ENCODE results near the gene MMS22L. TPM values are rescaled to one million over a fixed set of nuclear protein-coding genes. Genes with fewer than 3 reads are reported as not detected.

MMS22L gene
- total and polyA plus RNA-seq, 2 of the 4 experiments (the other 2 are of a cell fraction) = 6.1 to 18.6 TPM

- ATAC-seq (ENCODE audit: low read depth) = no peak
- H4K91ac ChIP-seq (ENCODE audit: insufficient read depth, low read depth, low read length) = no peak overlapping the region
- H2BK5ac ChIP-seq (ENCODE audit: low read depth, low read length, poor library complexity, severe bottlenecking) = no peak overlapping the region
- no peaks in the 10 kb centered on the region for H3K79me1 ChIP-seq (ENCODE audit: low read depth in 1 of 2, low read length in 2 of 2)
- no peak overlapping the region for H2BK20ac ChIP-seq (ENCODE audit: low read depth, low read length)
- no peaks in the 10 kb centered on the region for H3K4me1 ChIP-seq (ENCODE audit: control insufficient read depth, insufficient read depth, low read length)
- no peaks in the 10 kb centered on the region for H3K9me1 ChIP-seq (ENCODE audit: insufficient read depth, low read length)
- no peaks in the 10 kb centered on the region; the same call in 1 of the 2 replicates for H3K36me3 ChIP-seq (ENCODE audit: control insufficient read depth, insufficient read depth, low read length)
- no peak overlapping the region for H3K14ac ChIP-seq (replicated peaks; ENCODE audit: low read depth, low read length)
- POLR2A ChIA-PET (ENCODE audit: unreplicated experiment) = no interaction called here
- H3K4me3 ChIP-seq (ENCODE audit: insufficient read depth, low read depth, low read length) = no peak overlapping the region
- no peak for DNase-seq
- H3K4ac ChIP-seq (ENCODE audit: low read depth, low read length) = no peak overlapping the region
- intact Hi-C loops (cut with micrococcal nuclease) (no loop called here), dilution Hi-C loops (cut with HindIII; ENCODE audit: low sequenced_read_pairs, unreplicated experiment) (no loop called here), in situ Hi-C loops (cut with MboI; ENCODE audit: low sequenced_read_pairs) (no loop called here)
- no peak overlapping the region for H3K18ac ChIP-seq (ENCODE audit: low read depth, low read length)
- no peak overlapping the region for H3K27ac ChIP-seq (ENCODE audit: insufficient read depth, low read length)
- H3K4me2 ChIP-seq (ENCODE audit: low read depth, low read length) = no peak overlapping the region
- TF ChIP-seq RFX5 (IDR thresholded peaks at IDR 0.05; ENCODE audit: low read depth, low read length) = no peak
- TF ChIP-seq NFE2L2 (IDR thresholded peaks at IDR 0.05; ENCODE audit: low read depth, low read length) = no peak
- no peak for TF ChIP-seq RAD21 (IDR thresholded peaks at IDR 0.05; ENCODE audit: low read length)
- TF ChIP-seq MAFK (IDR thresholded peaks at IDR 0.05; ENCODE audit: low read depth, low read length) = no peak
- TF ChIP-seq USF2 (IDR thresholded peaks at IDR 0.05; ENCODE audit: low read depth, low read length) = no peak
- TF ChIP-seq FOS (IDR thresholded peaks at IDR 0.05; ENCODE audit: low read depth, low read length) = no peak
- TF ChIP-seq CEBPB (IDR thresholded peaks at IDR 0.05; ENCODE audit: low read depth, low read length) = no peak
- TF ChIP-seq MAZ (IDR thresholded peaks at IDR 0.05; ENCODE audit: borderline replicate concordance, low read depth, low read length) = no peak
- no peak for TF ChIP-seq CHD1 (IDR thresholded peaks at IDR 0.05; ENCODE audit: low read depth, low read length)
- TF ChIP-seq POLR2A (IDR thresholded peaks at IDR 0.05; ENCODE audit: low read depth, low read length) = no peak
- H2AK5ac ChIP-seq (ENCODE audit: low read depth, low read length) = no peak overlapping the region
- H2AFZ ChIP-seq (replicated peaks; ENCODE audit: low read length, poor library complexity) = no peak overlapping the region
- H4K20me1 ChIP-seq (ENCODE audit: insufficient read depth, low read length) = no peaks in the 10 kb centered on the region
- CTCF ChIA-PET = interaction anchor here (0.5 to 1.1 kb wide), 2 partner anchors 11 to 20 kb away, joined by 3 to 4 read pairs; no protein-coding TSS in a partner anchor
- no peak overlapping the region for H3K9ac ChIP-seq (ENCODE audit: low read depth, low read length)
- H3K9me3 ChIP-seq (ENCODE audit: control insufficient read depth, insufficient read depth, low read length) = no peaks in the 10 kb centered on the region
- H3K56ac ChIP-seq (ENCODE audit: extremely low read depth, insufficient read depth, low read length) = no peak overlapping the region
- WGBS, 2 experiments (ENCODE audit: extremely low coverage in 2 of 2, insufficient read length in 1 of 2) = no CpG with 5 or more reads among the region's 1 CpG
- H4K8ac ChIP-seq (ENCODE audit: low read depth in 2 of 2, low read length in 2 of 2) = no peak overlapping the region
- no peak overlapping the region for H4K5ac ChIP-seq (ENCODE audit: low read depth, low read length)
- no peak overlapping the region for H2BK120ac ChIP-seq (ENCODE audit: low read depth, low read length)
- BruUV-seq (replicated peaks) = no TSS peak
- H2BK15ac ChIP-seq (ENCODE audit: low read depth, low read length) = no peak overlapping the region
- H3K23ac ChIP-seq (ENCODE audit: low read depth, low read length) = no peak overlapping the region
- no peaks in the 10 kb centered on the region for H3K27me3 ChIP-seq (ENCODE audit: control insufficient read depth, insufficient read depth, low read length)
- H2AK9ac ChIP-seq (replicated peaks; ENCODE audit: low read depth, low read length, poor library complexity) = no peak overlapping the region
Measured at GRCh38 chr6:97147421-97147820, 135.6 kb downstream of the MMS22L start.
